Panc1 (cell line): ENCODE measurements around the gene MINAR1. TPM values are rescaled to one million over a fixed set of nuclear protein-coding genes. Genes with fewer than 3 reads are reported as not detected.

Experiments used
- ATAC-seq: fragments of 200-7000 bp; cut with Tn5 transposase; 2 replicates; pipeline ENCODE4 v1.9.1; 2020; ENCODE audit warnings: mild to moderate bottlenecking, moderate library complexity
- BruUV-seq: library from RNA; stranded (reverse); fragments of 400-500 nt; replicated peaks from 2 replicates; lab custom pipeline; 2021; lab: Mats Ljungman, UMichigan
- CTCF ChIA-PET: fragments of 300-600 bp; sonication (Branson Sonifier 250); formaldehyde crosslinking; loops from one replicate; lab custom pipeline; 2022; ENCODE audit warnings: antibody characterized with exemption; lab: Charles Lee
- POLR2A ChIA-PET: fragments of 300-600 bp; sonication (Branson Sonifier 250); formaldehyde crosslinking; loops from one replicate; lab custom pipeline; 2022; ENCODE audit warnings: antibody characterized with exemption; lab: Charles Lee
- DNase-seq: peaks from one replicate; pipeline ENCODE4 v3.0.0-alpha.2; 2010; ENCODE audit warnings: low read depth, low spot score
- H3K27ac ChIP-seq: 2 replicates; pipeline ENCODE4 v1.5.1; 2011; ENCODE audit warnings: mild to moderate bottlenecking, low read length, inconsistent platforms
- H3K27me3 ChIP-seq: fragments of 200-500 bp; sonication (Bioruptor generic); 2 replicates; pipeline ENCODE4 v1.6.0; 2014; ENCODE audit warnings: low read length, inconsistent platforms; ENCODE audit not compliant: control insufficient read depth, insufficient read depth
- H3K36me3 ChIP-seq: fragments of 200-500 bp; sonication (Bioruptor generic); 2 replicates; pipeline ENCODE4 v1.5.1; 2014; ENCODE audit warnings: inconsistent platforms, mild to moderate bottlenecking, low read length, moderate library complexity; ENCODE audit not compliant: control insufficient read depth, insufficient read depth
- H3K4me1 ChIP-seq: 2 replicates; pipeline ENCODE4 v1.5.1; 2011; ENCODE audit warnings: inconsistent platforms, mild to moderate bottlenecking, low read length, moderate library complexity; ENCODE audit not compliant: control insufficient read depth, insufficient read depth
- H3K4me3 ChIP-seq, 2 experiments: 2 replicates each; pipeline ENCODE4 v1.5.1; 2011 to 2012; ENCODE audit warnings: low read depth in 2 of 2, low read length in 2 of 2, mild to moderate bottlenecking in 2 of 2, inconsistent platforms in 1 of 2, moderate library complexity in 1 of 2
- H3K9me3 ChIP-seq: fragments of 200-500 bp; sonication (Bioruptor generic); 2 replicates; pipeline ENCODE4 v1.5.1; 2014; ENCODE audit warnings: low read depth, mild to moderate bottlenecking, inconsistent platforms, low read length, moderate library complexity; ENCODE audit not compliant: control insufficient read depth, insufficient read depth
- POLR2AphosphoS5 ChIP-seq: IDR thresholded peaks from 2 replicates; pipeline ENCODE4 v1.6.1; 2012; ENCODE audit warnings: mild to moderate bottlenecking, low read depth, low read length, moderate library complexity
- SIN3A ChIP-seq: IDR thresholded peaks from 2 replicates; pipeline ENCODE4 v1.6.1; 2012; ENCODE audit warnings: low read depth, mild to moderate bottlenecking, low read length, moderate library complexity, borderline replicate concordance; ENCODE audit not compliant: insufficient read depth
- TCF7L2 ChIP-seq: IDR thresholded peaks from 2 replicates; pipeline ENCODE4 v1.6.1; 2011; ENCODE audit warnings: mild to moderate bottlenecking, low read depth, low read length, inconsistent platforms
- in situ Hi-C: cut with HindIII; loops from 2 replicates; pipeline ENCODE4 v1.10.0; 2016; ENCODE audit warnings: low sequenced_read_pairs, low pct_unique_long_range_greater_than_20kb
- intact Hi-C: fragments of 100-400 bp; cut with micrococcal nuclease; formaldehyde crosslinking; loops from one replicate; pipeline ENCODE4 v1.10.0; 2022; ENCODE audit not compliant: unreplicated experiment
- total RNA-seq: library from RNA; stranded (reverse); gene quantifications from one replicate; pipeline ENCODE4 v1.2.1, GENCODE V29; 2021; ENCODE audit not compliant: unreplicated experiment
- TF ChIP-seq, protein P1 (sequence below), 2 experiments: IDR thresholded peaks; 2 replicates each; pipeline ENCODE4 v1.6.1; 2011 to 2012; ENCODE audit warnings: low read depth in 2 of 2, control low read depth in 1 of 2, low read length in 1 of 2, mild to moderate bottlenecking in 1 of 2, moderate library complexity in 1 of 2; ENCODE audit not compliant: insufficient read depth in 1 of 2
- TF ChIP-seq, protein P2 (sequence below): fragments of 450-650 bp; IDR thresholded peaks from 2 replicates; pipeline ENCODE4 v1.5.1; 2017; ENCODE audit warnings: mild to moderate bottlenecking

Gene MINAR1
- total RNA-seq, 1 experiment from 2014 or later, result 0.62 TPM

DNA sequence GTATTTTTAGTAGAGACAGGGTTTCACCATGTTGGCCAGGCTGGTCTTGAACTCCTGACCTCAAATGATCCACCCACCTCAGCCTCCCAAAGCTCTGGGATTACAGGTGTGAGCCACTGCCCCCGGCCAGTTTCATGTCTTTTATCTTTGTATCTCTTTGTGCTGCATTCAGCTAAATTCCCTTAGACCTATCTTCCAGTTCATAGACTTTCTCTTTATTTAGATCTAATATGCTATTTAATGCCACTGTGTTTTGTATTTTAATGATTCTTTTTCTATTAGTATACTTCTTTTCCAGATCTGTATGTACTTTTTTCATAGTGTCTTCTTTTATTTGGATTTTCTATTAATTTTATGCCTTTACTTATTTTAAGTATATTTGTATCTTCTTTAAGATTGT lies 14.9 kb downstream of the MINAR1 start:
- Histone ChIP-seq H3K36me3 (no peaks in the 10 kb centered on the region), H3K4me1 (no peaks in the 10 kb centered on the region), H3K4me3 (no peak overlapping the region), H3K9me3 (no peaks in the 10 kb centered on the region; the same call in 1 of the 2 replicates), H3K27ac (no peak overlapping the region), H3K27me3 (0 out of 2 replicates have a peak, but pooled peaks cover 5% of the 10 kb centered on the region)
- DNase-seq (no peak), ATAC-seq (no peak)
- TF ChIP-seq, protein P1, sequence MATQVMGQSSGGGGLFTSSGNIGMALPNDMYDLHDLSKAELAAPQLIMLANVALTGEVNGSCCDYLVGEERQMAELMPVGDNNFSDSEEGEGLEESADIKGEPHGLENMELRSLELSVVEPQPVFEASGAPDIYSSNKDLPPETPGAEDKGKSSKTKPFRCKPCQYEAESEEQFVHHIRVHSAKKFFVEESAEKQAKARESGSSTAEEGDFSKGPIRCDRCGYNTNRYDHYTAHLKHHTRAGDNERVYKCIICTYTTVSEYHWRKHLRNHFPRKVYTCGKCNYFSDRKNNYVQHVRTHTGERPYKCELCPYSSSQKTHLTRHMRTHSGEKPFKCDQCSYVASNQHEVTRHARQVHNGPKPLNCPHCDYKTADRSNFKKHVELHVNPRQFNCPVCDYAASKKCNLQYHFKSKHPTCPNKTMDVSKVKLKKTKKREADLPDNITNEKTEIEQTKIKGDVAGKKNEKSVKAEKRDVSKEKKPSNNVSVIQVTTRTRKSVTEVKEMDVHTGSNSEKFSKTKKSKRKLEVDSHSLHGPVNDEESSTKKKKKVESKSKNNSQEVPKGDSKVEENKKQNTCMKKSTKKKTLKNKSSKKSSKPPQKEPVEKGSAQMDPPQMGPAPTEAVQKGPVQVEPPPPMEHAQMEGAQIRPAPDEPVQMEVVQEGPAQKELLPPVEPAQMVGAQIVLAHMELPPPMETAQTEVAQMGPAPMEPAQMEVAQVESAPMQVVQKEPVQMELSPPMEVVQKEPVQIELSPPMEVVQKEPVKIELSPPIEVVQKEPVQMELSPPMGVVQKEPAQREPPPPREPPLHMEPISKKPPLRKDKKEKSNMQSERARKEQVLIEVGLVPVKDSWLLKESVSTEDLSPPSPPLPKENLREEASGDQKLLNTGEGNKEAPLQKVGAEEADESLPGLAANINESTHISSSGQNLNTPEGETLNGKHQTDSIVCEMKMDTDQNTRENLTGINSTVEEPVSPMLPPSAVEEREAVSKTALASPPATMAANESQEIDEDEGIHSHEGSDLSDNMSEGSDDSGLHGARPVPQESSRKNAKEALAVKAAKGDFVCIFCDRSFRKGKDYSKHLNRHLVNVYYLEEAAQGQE (IDR thresholded peaks at IDR 0.05; ENCODE audit: insufficient read depth in 1 of 2, low read depth in 2 of 2, low read length in 1 of 2), result no peak
- ChIA-PET CTCF (interaction anchor here (0.6 kb wide), 1 partner anchor 1316 kb away, joined by 3 read pairs; the partner anchor contains the start of gene CIB2), POLR2A (no interaction called here)
- no TSS peak for BruUV-seq
- intact Hi-C loops, result no loop called here
- in situ Hi-C loops, result no loop called here

DNA sequence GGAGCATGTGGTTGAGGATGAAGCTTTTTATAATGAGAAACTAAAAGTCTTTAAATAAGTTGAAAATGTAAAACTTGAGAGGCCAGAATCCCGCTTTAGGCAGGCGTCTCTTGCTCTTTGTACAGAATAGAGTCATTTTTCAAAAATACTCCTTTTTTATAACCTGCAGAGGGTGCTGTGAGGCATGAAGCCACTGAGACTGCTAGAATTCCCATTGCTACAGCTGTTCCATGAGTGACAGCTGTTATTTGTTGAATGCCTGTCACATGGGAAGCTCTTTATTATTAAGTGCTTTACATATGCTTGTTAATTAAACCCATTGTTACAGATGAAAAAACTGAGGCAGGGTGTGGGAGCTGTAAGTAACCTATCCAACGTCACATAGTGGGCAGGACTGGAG lies 18.5 kb downstream of the MINAR1 start:
- Histone ChIP-seq H3K27ac (no peak overlapping the region), H3K4me1 (no peaks in the 10 kb centered on the region), H3K27me3 (peaks cover 8% of the 10 kb centered on the region), H3K36me3 (no peaks in the 10 kb centered on the region), H3K4me3 (no peak overlapping the region), H3K9me3 (no peaks in the 10 kb centered on the region; the same call in 1 of the 2 replicates)
- ATAC-seq (no peak), DNase-seq (no peak)
- TF ChIP-seq, protein P2, sequence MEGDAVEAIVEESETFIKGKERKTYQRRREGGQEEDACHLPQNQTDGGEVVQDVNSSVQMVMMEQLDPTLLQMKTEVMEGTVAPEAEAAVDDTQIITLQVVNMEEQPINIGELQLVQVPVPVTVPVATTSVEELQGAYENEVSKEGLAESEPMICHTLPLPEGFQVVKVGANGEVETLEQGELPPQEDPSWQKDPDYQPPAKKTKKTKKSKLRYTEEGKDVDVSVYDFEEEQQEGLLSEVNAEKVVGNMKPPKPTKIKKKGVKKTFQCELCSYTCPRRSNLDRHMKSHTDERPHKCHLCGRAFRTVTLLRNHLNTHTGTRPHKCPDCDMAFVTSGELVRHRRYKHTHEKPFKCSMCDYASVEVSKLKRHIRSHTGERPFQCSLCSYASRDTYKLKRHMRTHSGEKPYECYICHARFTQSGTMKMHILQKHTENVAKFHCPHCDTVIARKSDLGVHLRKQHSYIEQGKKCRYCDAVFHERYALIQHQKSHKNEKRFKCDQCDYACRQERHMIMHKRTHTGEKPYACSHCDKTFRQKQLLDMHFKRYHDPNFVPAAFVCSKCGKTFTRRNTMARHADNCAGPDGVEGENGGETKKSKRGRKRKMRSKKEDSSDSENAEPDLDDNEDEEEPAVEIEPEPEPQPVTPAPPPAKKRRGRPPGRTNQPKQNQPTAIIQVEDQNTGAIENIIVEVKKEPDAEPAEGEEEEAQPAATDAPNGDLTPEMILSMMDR, result peak; percentile 24; the same call in 1 of the 2 replicates
- no peak for TF ChIP-seq POLR2AphosphoS5
- in situ Hi-C loops, result no loop called here
- ChIA-PET CTCF (no interaction called here), POLR2A (no interaction called here)
- BruUV-seq, result no TSS peak
- intact Hi-C loops, result no loop called here

DNA sequence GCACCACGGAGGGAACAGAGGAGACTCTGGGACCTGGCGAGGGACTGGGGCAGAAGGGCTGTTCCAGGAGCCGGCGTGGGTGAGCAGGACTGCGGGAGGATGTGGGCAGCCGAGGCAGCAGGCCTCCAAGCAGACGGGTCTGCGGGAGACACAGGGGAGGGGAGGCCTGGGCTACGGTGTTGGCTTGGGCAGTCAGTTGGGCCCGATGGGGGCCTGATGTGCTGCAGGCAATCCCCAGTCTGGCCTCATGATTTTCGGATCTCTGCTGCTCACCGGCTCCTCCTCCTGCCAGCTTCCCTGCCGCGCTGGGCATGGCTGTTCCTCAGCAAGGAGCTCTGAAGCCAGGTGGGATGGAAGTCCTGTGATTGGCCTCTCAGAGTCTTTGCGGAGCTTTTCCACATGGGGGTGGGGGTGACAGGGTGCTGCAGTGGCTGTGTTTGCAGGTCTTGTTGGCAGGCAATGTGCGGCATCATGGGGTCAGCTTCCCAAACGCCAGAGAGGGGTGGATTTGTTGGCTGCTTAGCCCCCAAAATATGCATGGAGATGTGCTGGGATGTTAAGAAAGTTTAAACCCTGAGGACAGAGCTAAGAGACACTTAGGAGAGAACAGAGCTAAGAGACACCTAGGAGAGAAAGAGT lies 19.3 kb downstream of the MINAR1 start:
- Histone ChIP-seq H3K4me1 (no peaks in the 10 kb centered on the region), H3K27me3 (peaks cover 8% of the 10 kb centered on the region), H3K9me3 (no peaks in the 10 kb centered on the region), H3K4me3 (no peak overlapping the region), H3K36me3 (no peaks in the 10 kb centered on the region), H3K27ac (no peak overlapping the region)
- DNase-seq (no peak), ATAC-seq (peak; percentile 38; the same call in 1 of the 2 replicates)
- in situ Hi-C loops (no loop called here), intact Hi-C loops (no loop called here)
- no TSS peak for BruUV-seq
- no peak for TF ChIP-seq POLR2AphosphoS5
- TF ChIP-seq TCF7L2, result no peak
- no peak for TF ChIP-seq SIN3A
- TF ChIP-seq, protein P2, result no peak
- TF ChIP-seq, protein P1 (IDR thresholded peaks at IDR 0.05; ENCODE audit: insufficient read depth in 1 of 2, low read depth in 2 of 2, low read length in 1 of 2), result no peak
- ChIA-PET CTCF (interaction anchor here (1.3 kb wide), 1 partner anchor 144 kb away, joined by 4 read pairs; no protein-coding TSS in a partner anchor), POLR2A (no interaction called here)
